Raji (cell line): ENCODE results near the gene RNF20.
A peak's percentile ranks its signal among the peaks of the same experiment; 100 is the strongest.

ENCODE experiments used
- POLR2A ChIP-seq: IDR thresholded peaks from 2 replicates; pipeline ENCODE4 v1.6.1; 2011; ENCODE audit warnings: low read depth, low read length, control low read depth; ENCODE audit not compliant: insufficient read depth

Gene RNF20

GRCh38 chr9:101533334-101534204, at the start of gene RNF20:
Gene RNF20 (plus strand): TSS chr9:101533853. CDS start chr9:101535424, 1,571 bp downstream.
- TF ChIP-seq POLR2A: peak; percentile 76

GRCh38 chr9:101484046-101484445, 49.6 kb upstream of the RNF20 start:
- no peak for TF ChIP-seq POLR2A

GRCh38 chr9:101485924-101486692, 47.5 kb upstream of the RNF20 start:
- TF ChIP-seq POLR2A: no peak

- TF ChIP-seq POLR2A: no peak
Observed at GRCh38 chr9:101486693-101487442, 46.8 kb upstream of the RNF20 start.

- no peak for TF ChIP-seq POLR2A
Observed at GRCh38 chr9:101487443-101487840, 46.2 kb upstream of the RNF20 start.

GRCh38 chr9:101495810-101496209, 37.8 kb upstream of the RNF20 start:
- TF ChIP-seq POLR2A: no peak

GRCh38 chr9:101498323-101498722, 35.3 kb upstream of the RNF20 start:
- TF ChIP-seq POLR2A: no peak

GRCh38 chr9:101504188-101504587, 29.5 kb upstream of the RNF20 start:
- no peak for TF ChIP-seq POLR2A

- no peak for TF ChIP-seq POLR2A
Observed at GRCh38 chr9:101508211-101508610, 25.4 kb upstream of the RNF20 start.

- no peak for TF ChIP-seq POLR2A
Observed at GRCh38 chr9:101509572-101509971, 24.1 kb upstream of the RNF20 start.

- no peak for TF ChIP-seq POLR2A
Observed at GRCh38 chr9:101510459-101510858, 23.2 kb upstream of the RNF20 start.

GRCh38 chr9:101511009-101511408, 22.6 kb upstream of the RNF20 start:
- no peak for TF ChIP-seq POLR2A

- no peak for TF ChIP-seq POLR2A
Observed at GRCh38 chr9:101512116-101512515, 21.5 kb upstream of the RNF20 start.

- TF ChIP-seq POLR2A: no peak
Observed at GRCh38 chr9:101513351-101513750, 20.3 kb upstream of the RNF20 start.

GRCh38 chr9:101514071-101514470, 19.6 kb upstream of the RNF20 start:
- no peak for TF ChIP-seq POLR2A
